MM.1S (cell line): ENCODE results near the gene CYSTM1.

Source experiments
- EZH2 ChIP-seq: fragments of 300-600 bp; sonication (generic); optimal IDR thresholded peaks from 2 replicates; pipeline ENCODE3; 2017; ENCODE audit warnings: low read depth, mild to moderate bottlenecking, antibody characterized with exemption, low read length, mixed read lengths
- EZH2phosphoT487 ChIP-seq: fragments of 300-600 bp; sonication (generic); IDR thresholded peaks from 2 replicates; pipeline ENCODE4 v1.6.1; 2018; ENCODE audit warnings: antibody characterized with exemption, low read length
- TF ChIP-seq, protein P1 (sequence below): fragments of 300-600 bp; sonication (generic); IDR thresholded peaks from 2 replicates; pipeline ENCODE4 v1.5.1; 2016; ENCODE audit warnings: antibody characterized with exemption, low read length, mixed read lengths

DNA sequence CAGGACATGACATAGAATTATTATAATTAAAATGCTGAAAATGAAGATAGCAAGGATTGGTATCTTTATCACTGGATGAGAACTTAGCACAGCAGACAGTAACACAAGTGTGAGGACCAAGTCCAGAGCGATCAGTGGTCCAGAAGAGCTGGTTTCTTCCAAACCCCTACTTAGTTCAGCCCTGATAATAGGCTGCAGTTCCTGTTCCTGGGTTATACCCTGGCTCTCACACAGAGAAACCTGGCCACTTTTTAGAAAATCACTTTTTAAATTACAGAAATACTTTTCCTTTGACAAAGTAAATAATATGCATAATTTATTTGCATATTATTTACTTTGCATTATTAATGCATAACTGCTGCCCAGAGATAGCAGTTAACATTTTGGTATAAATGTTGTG is 40.3 kb downstream of the CYSTM1 start:
- TF ChIP-seq, protein P1, sequence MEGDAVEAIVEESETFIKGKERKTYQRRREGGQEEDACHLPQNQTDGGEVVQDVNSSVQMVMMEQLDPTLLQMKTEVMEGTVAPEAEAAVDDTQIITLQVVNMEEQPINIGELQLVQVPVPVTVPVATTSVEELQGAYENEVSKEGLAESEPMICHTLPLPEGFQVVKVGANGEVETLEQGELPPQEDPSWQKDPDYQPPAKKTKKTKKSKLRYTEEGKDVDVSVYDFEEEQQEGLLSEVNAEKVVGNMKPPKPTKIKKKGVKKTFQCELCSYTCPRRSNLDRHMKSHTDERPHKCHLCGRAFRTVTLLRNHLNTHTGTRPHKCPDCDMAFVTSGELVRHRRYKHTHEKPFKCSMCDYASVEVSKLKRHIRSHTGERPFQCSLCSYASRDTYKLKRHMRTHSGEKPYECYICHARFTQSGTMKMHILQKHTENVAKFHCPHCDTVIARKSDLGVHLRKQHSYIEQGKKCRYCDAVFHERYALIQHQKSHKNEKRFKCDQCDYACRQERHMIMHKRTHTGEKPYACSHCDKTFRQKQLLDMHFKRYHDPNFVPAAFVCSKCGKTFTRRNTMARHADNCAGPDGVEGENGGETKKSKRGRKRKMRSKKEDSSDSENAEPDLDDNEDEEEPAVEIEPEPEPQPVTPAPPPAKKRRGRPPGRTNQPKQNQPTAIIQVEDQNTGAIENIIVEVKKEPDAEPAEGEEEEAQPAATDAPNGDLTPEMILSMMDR = no peak
- TF ChIP-seq EZH2 (no peak), EZH2phosphoT487 (no peak)
